NOMO-1 treated with DMSO at 0.1 percent for 48 hours (cell line): Measurements from ENCODE around the gene ZFAND6.
"Not testable (repeated sequence)": the region's sequence is repeated elsewhere in the genome, so short reads cannot be mapped to it uniquely, and the experiment has no call there.

Experiments
- DNase-seq: peaks from one replicate; lab custom pipeline; 2025; ENCODE audit not compliant: unreplicated experiment; lab: John Stamatoyannopoulos, UW

ZFAND6 gene

GRCh38 chr15:80095969-80096368 lies 36.5 kb downstream of the ZFAND6 start:
- no peak for DNase-seq

- no peak for DNase-seq
Measured at GRCh38 chr15:80098341-80098740, 38.9 kb downstream of the ZFAND6 start.

- DNase-seq: no peak
Measured at GRCh38 chr15:80099241-80099640, 39.8 kb downstream of the ZFAND6 start.

GRCh38 chr15:80099662-80100061 lies 40.2 kb downstream of the ZFAND6 start:
- not testable (repeated sequence) for DNase-seq

- no peak for DNase-seq
Measured at GRCh38 chr15:80100247-80100646, 40.8 kb downstream of the ZFAND6 start.

GRCh38 chr15:80105193-80105592 lies 45.7 kb downstream of the ZFAND6 start:
- DNase-seq: no peak

- no peak for DNase-seq
Measured at GRCh38 chr15:80105595-80105994, 46.1 kb downstream of the ZFAND6 start.

GRCh38 chr15:80106051-80106450 lies 46.6 kb downstream of the ZFAND6 start:
- DNase-seq: no peak

- DNase-seq: no peak
Measured at GRCh38 chr15:80107204-80107603, 47.7 kb downstream of the ZFAND6 start.

- no peak for DNase-seq
Measured at GRCh38 chr15:80107774-80108173, 48.3 kb downstream of the ZFAND6 start.

GRCh38 chr15:80109388-80109787 lies 49.9 kb downstream of the ZFAND6 start:
- no peak for DNase-seq

- DNase-seq: no peak
Measured at GRCh38 chr15:80110920-80111319, 51.4 kb downstream of the ZFAND6 start.

GRCh38 chr15:80114114-80114513 lies 54.6 kb downstream of the ZFAND6 start:
- DNase-seq: no peak

- no peak for DNase-seq
Measured at GRCh38 chr15:80115021-80115420, 55.5 kb downstream of the ZFAND6 start.

GRCh38 chr15:80118956-80119355 lies 59.5 kb downstream of the ZFAND6 start:
- no peak for DNase-seq

- no peak for DNase-seq
Measured at GRCh38 chr15:80120636-80121035, 61.2 kb downstream of the ZFAND6 start.

GRCh38 chr15:80121546-80121945 lies 62.1 kb downstream of the ZFAND6 start:
- DNase-seq: no peak

GRCh38 chr15:80123034-80123433 lies 63.6 kb downstream of the ZFAND6 start:
- DNase-seq: peak; percentile 12

GRCh38 chr15:80127253-80127652 lies 67.8 kb downstream of the ZFAND6 start:
- DNase-seq: not testable (repeated sequence)

- DNase-seq: no peak
Measured at GRCh38 chr15:80127911-80128310, 68.4 kb downstream of the ZFAND6 start.

GRCh38 chr15:80132382-80132781 lies 72.9 kb downstream of the ZFAND6 start:
- DNase-seq: no peak

GRCh38 chr15:80136854-80137253 lies 77.4 kb downstream of the ZFAND6 start:
- no peak for DNase-seq

GRCh38 chr15:80138961-80139360 lies 79.5 kb downstream of the ZFAND6 start:
- no peak for DNase-seq

- DNase-seq: no peak
Measured at GRCh38 chr15:80140909-80141308, 81.4 kb downstream of the ZFAND6 start.
